ENCODE data around the gene TBL1XR1. TPM values are rescaled to one million over a fixed set of nuclear protein-coding genes. Genes with fewer than 3 reads are reported as not detected.

TBL1XR1 gene
- total and polyA plus RNA-seq, 2 experiments from 2014 or later: 30.2 to 165 TPM

- H2AFZ ChIP-seq: no peak overlapping the region
- H3K4me3 ChIP-seq: no peak overlapping the region
- H3K36me3 ChIP-seq (replicated peaks; ENCODE audit: insufficient read depth, low read depth): no peaks in the 10 kb centered on the region
- no peaks in the 10 kb centered on the region for H3K9me3 ChIP-seq (ENCODE audit: low read depth)
- 85% methylated on average over 2 of the region's 2 CpGs for WGBS (ENCODE audit: low lambda C conversion rate, missing lambda C conversion rate)
- H3K9me2 ChIP-seq (replicated peaks; ENCODE audit: insufficient read depth): no peaks in the 10 kb centered on the region
- no peak overlapping the region for H3K27ac ChIP-seq
- no peak for DNase-seq (ENCODE audit: low spot score)
- H3K79me2 ChIP-seq: peaks cover 97% of the 10 kb centered on the region
- TF ChIP-seq EZH2 (IDR thresholded peaks at IDR 0.05; ENCODE audit: borderline replicate concordance): no peak
- no peak for TF ChIP-seq CTCF (IDR thresholded peaks at IDR 0.05; ENCODE audit: poor library complexity)
- TF ChIP-seq EZH2phosphoT487 (IDR thresholded peaks at IDR 0.05; ENCODE audit: low read depth, severe bottlenecking, unreplicated experiment): no peak
- H3K4me2 ChIP-seq: no peak overlapping the region
- no peaks in the 10 kb centered on the region for H3K27me3 ChIP-seq
- peaks cover 24% of the 10 kb centered on the region for H4K20me1 ChIP-seq (ENCODE audit: insufficient read depth, poor library complexity, severe bottlenecking)
- no peaks in the 10 kb centered on the region for H3K4me1 ChIP-seq (ENCODE audit: insufficient read depth)
These were observed 135.1 kb downstream of the TBL1XR1 start for GRCh38 chr3:177062052-177062732.

DNA sequence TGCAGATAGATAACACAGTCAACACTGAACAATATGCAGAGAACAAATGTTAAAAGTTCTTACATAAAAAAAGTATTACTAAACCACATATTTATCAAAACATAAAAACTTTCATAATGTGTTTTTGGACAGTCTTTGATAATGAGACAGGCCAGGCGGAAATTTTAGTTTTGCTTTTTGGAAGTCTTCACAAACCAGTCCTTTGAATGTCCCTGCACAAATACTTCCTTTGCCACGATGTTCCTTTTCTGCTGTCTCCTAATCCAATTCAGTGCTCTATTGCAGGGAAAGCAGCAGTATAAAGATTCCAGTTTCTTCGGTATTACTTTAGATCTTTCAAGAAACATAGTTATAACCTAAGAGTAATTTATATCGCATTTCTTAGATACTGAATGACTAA, 135.9 kb downstream of the TBL1XR1 start:
- Histone ChIP-seq H3K4me3 (no peak overlapping the region), H3K27ac (no peak overlapping the region), H3K36me3 (replicated peaks; ENCODE audit: insufficient read depth, low read depth) (no peaks in the 10 kb centered on the region), H2AFZ (no peak overlapping the region), H3K9me2 (replicated peaks; ENCODE audit: insufficient read depth) (no peaks in the 10 kb centered on the region), H3K4me1 (ENCODE audit: insufficient read depth) (no peaks in the 10 kb centered on the region), H3K27me3 (no peaks in the 10 kb centered on the region), H4K20me1 (ENCODE audit: insufficient read depth, poor library complexity, severe bottlenecking) (peaks cover 16% of the 10 kb centered on the region), H3K4me2 (no peak overlapping the region), H3K9me3 (ENCODE audit: low read depth) (no peaks in the 10 kb centered on the region), H3K79me2 (peaks cover 97% of the 10 kb centered on the region)
- WGBS (ENCODE audit: low lambda C conversion rate, missing lambda C conversion rate): 93% methylated on average over 4 of the region's 4 CpGs
- TF ChIP-seq EZH2 (IDR thresholded peaks at IDR 0.05; ENCODE audit: borderline replicate concordance) (no peak), EZH2phosphoT487 (IDR thresholded peaks at IDR 0.05; ENCODE audit: low read depth, severe bottlenecking, unreplicated experiment) (no peak), CTCF (IDR thresholded peaks at IDR 0.05; ENCODE audit: poor library complexity) (no peak)
- DNase-seq (ENCODE audit: low spot score): no peak

DNA sequence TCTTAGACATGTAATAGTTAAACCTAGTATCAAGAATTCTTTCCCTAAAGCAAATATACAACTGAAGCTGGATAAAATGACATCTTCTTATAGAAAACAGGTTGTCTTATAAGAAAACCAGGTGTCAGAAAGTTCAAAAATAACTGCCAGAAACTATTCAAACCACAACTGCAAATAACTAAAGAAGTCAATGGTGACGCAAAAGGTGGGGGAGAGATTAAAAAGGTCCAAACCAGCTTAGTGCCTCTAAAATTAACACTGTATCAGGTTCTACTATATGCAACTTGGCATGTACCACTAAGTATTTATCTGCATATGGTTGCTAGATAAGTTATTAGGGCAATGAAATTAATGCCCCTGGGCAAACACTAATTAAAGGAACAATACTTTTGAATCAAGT, 136.8 kb downstream of the TBL1XR1 start:
- TF ChIP-seq EZH2phosphoT487 (IDR thresholded peaks at IDR 0.05; ENCODE audit: low read depth, severe bottlenecking, unreplicated experiment) (no peak), EZH2 (IDR thresholded peaks at IDR 0.05; ENCODE audit: borderline replicate concordance) (no peak), CTCF (IDR thresholded peaks at IDR 0.05; ENCODE audit: poor library complexity) (no peak)
- no peaks in the 10 kb centered on the region for H3K4me1 ChIP-seq (ENCODE audit: insufficient read depth)
- H3K36me3 ChIP-seq (replicated peaks; ENCODE audit: insufficient read depth, low read depth): no peaks in the 10 kb centered on the region
- DNase-seq (ENCODE audit: low spot score): no peak
- no peaks in the 10 kb centered on the region for H3K27me3 ChIP-seq
- H3K4me2 ChIP-seq: no peak overlapping the region
- no peak overlapping the region for H3K27ac ChIP-seq
- no peak overlapping the region for H2AFZ ChIP-seq
- WGBS (ENCODE audit: low lambda C conversion rate, missing lambda C conversion rate): 96% methylated on average over 1 of the region's 1 CpG
- no peak overlapping the region for H3K4me3 ChIP-seq
- H3K79me2 ChIP-seq: peaks cover 97% of the 10 kb centered on the region
- no peaks in the 10 kb centered on the region for H3K9me2 ChIP-seq (replicated peaks; ENCODE audit: insufficient read depth)
- H4K20me1 ChIP-seq (ENCODE audit: insufficient read depth, poor library complexity, severe bottlenecking): peaks cover 7% of the 10 kb centered on the region
- no peaks in the 10 kb centered on the region for H3K9me3 ChIP-seq (ENCODE audit: low read depth)
